Upper lobe of left lung (tissue), 4 donors: Measurements from ENCODE around the gene CDH12.
"Not testable (repeated sequence)": the region's sequence is repeated elsewhere in the genome, so short reads cannot be mapped to it uniquely, and the experiment has no call there.

Source experiments
- CTCF ChIP-seq, 6 experiments: fragments of 450-650 bp in 4 of 6; fragments of 200-600 bp in 2 of 6; sonication (generic) in 2 of 6; IDR thresholded peaks; one replicate each; pipeline ENCODE4 v1.5.1; 2016 to 2019; ENCODE audit warnings: antibody characterized with exemption in 6 of 6
- EP300 ChIP-seq, 4 donors: sonication (generic); formaldehyde crosslinking; IDR thresholded peaks; one replicate each; pipeline ENCODE4 v1.5.1; 2017; ENCODE audit warnings: antibody characterized with exemption in 4 of 4, control low read depth in 2 of 4
- POLR2AphosphoS5 ChIP-seq, 2 donors: sonication (generic); formaldehyde crosslinking; IDR thresholded peaks; one replicate each; pipeline ENCODE4 v1.5.1; 2017; ENCODE audit warnings: antibody characterized with exemption in 2 of 2

DNA sequence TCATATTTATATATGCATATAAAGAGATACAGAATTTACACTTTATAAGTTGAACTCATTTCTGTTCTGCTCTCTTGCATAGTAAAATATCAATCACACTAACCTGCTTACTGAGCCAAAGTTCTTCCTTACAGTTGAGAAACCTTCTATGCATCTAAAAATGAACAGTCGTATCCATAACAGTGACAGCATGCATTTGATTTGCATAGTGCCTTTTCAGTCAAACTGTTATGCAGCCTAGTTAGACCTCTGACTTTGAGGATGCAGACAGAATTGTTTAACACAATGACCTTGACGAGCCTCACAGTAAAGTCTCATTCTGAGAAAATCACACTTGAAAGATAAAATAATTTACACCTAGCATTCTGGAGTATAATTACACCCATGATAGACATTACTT is 683.9 kb downstream of the CDH12 start:
- not testable (repeated sequence) for TF ChIP-seq POLR2AphosphoS5, CTCF, EP300 (IDR thresholded peaks at IDR 0.05)
